Neutrophil (primary cell): Measurements from ENCODE around the gene HOXB3.

Experiments used
- H3K27ac ChIP-seq: fragments of 200-600 bp; sonication (generic); 2 replicates; pipeline ENCODE4 v1.5.1; 2016; ENCODE audit warnings: mild to moderate bottlenecking, moderate library complexity
- H3K27me3 ChIP-seq: fragments of 200-600 bp; sonication (generic); 2 replicates; pipeline ENCODE4 v1.6.0; 2016; ENCODE audit warnings: mild to moderate bottlenecking
- H3K36me3 ChIP-seq: fragments of 200-600 bp; sonication (generic); 2 replicates; pipeline ENCODE4 v1.5.1; 2017
- H3K4me1 ChIP-seq, 2 experiments: fragments of 200-600 bp in 1 of 2; sonication (generic) in 1 of 2; 1 replicate in 1 of 2; 2 replicates in 1 of 2; pipeline versions ENCODE4 v1.5.1 to v1.6.1; 2013 to 2016; ENCODE audit warnings: low read depth in 1 of 2, low read length in 1 of 2, mild to moderate bottlenecking in 1 of 2, moderate library complexity in 1 of 2; ENCODE audit not compliant: control insufficient read depth in 1 of 2, insufficient read depth in 1 of 2
- H3K4me3 ChIP-seq, 2 experiments: fragments of 200-600 bp in 1 of 2; sonication (generic) in 1 of 2; 1 replicate in 1 of 2; 2 replicates in 1 of 2; pipeline ENCODE4 v1.5.1; 2013 to 2016; ENCODE audit warnings: low read depth in 1 of 2, low read length in 1 of 2, mild to moderate bottlenecking in 1 of 2, moderate library complexity in 1 of 2
- H3K9me3 ChIP-seq: fragments of 200-600 bp; sonication (generic); 2 replicates; pipeline ENCODE4 v1.5.1; 2016
- CTCF ChIP-seq: fragments of 200-600 bp; sonication (generic); IDR thresholded peaks from 2 replicates; pipeline ENCODE4 v1.5.1; 2016; ENCODE audit warnings: antibody characterized with exemption

HOXB3 gene

GRCh38 chr17:48549914-48550501 lies 40.0 kb downstream of the HOXB3 start:
- no peak overlapping the region for H3K27ac ChIP-seq
- H3K4me1 ChIP-seq = no peaks in the 10 kb centered on the region
- no peak overlapping the region for H3K4me3 ChIP-seq
- no peak for TF ChIP-seq CTCF
- H3K27me3 ChIP-seq = peaks cover 87% of the 10 kb centered on the region
- no peaks in the 10 kb centered on the region for H3K9me3 ChIP-seq
- no peaks in the 10 kb centered on the region for H3K36me3 ChIP-seq

- no peaks in the 10 kb centered on the region for H3K4me1 ChIP-seq
- H3K9me3 ChIP-seq = no peaks in the 10 kb centered on the region
- no peaks in the 10 kb centered on the region for H3K36me3 ChIP-seq
- TF ChIP-seq CTCF = no peak
- peaks cover 87% of the 10 kb centered on the region for H3K27me3 ChIP-seq
- no peak overlapping the region for H3K4me3 ChIP-seq
- H3K27ac ChIP-seq = no peak overlapping the region
Observed at GRCh38 chr17:48549281-48549630, 40.8 kb downstream of the HOXB3 start.

- no peak for TF ChIP-seq CTCF
- Histone ChIP-seq H3K4me1 (no peaks in the 10 kb centered on the region), H3K27me3 (peaks cover 87% of the 10 kb centered on the region), H3K27ac (no peak overlapping the region), H3K9me3 (no peaks in the 10 kb centered on the region), H3K4me3 (no peak overlapping the region), H3K36me3 (no peaks in the 10 kb centered on the region)
Observed at GRCh38 chr17:48548523-48549280, 41.3 kb downstream of the HOXB3 start.

- H3K36me3 ChIP-seq = no peaks in the 10 kb centered on the region
- peaks cover 87% of the 10 kb centered on the region for H3K27me3 ChIP-seq
- no peak overlapping the region for H3K4me3 ChIP-seq
- peaks cover 0 to 5% of the 10 kb centered on the region in 2 experiments for H3K4me1 ChIP-seq
- TF ChIP-seq CTCF = no peak
- H3K9me3 ChIP-seq = no peaks in the 10 kb centered on the region
- no peak overlapping the region for H3K27ac ChIP-seq
Observed at GRCh38 chr17:48547808-48548522, 42.1 kb downstream of the HOXB3 start.

GRCh38 chr17:48546924-48547807 lies 42.9 kb downstream of the HOXB3 start:
- Histone ChIP-seq H3K27me3 (peaks cover 87% of the 10 kb centered on the region), H3K36me3 (no peaks in the 10 kb centered on the region), H3K4me3 (no peak overlapping the region), H3K9me3 (no peaks in the 10 kb centered on the region), H3K27ac (no peak overlapping the region), H3K4me1 (peaks cover 0 to 5% of the 10 kb centered on the region in 2 experiments)
- no peak for TF ChIP-seq CTCF
